ENCODE results near the gene NDUFAB1. TPM values are rescaled to one million over a fixed set of nuclear protein-coding genes. Genes with fewer than 3 reads are reported as not detected.
A peak's percentile ranks its signal among the peaks of the same experiment; 100 is the strongest.

NDUFAB1 gene
- polyA plus RNA-seq, 1 of the 3 experiments (the other 2 are of a cell fraction): 187 TPM

DNA sequence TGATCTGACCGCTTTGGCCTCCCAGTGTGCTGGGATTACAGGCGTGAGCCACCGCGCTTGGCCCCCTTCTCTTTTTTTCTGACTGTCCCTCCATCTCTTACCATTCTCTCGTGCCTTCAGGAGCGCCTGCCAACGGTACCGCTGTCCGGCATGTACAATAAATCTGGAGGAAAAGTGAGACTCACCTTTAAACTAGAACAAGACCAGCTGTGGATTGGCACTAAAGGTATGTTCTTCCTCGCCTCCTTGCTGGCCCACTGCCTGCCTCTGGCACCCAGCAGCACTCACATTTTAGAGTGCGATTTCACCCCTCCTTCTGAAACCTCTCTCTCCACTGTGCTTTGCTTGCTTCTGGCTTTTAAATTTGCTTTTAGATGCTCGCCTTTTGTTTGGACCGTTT lies 33.6 kb downstream of the NDUFAB1 start (continued):
- TF ChIP-seq TAF1 (IDR thresholded peaks at IDR 0.05; ENCODE audit: borderline replicate concordance, low read depth, low read length) (no peak), GATA2 (CRISPR knock-in tag; IDR thresholded peaks at IDR 0.05) (no peak), MXI1 (IDR thresholded peaks at IDR 0.05; ENCODE audit: low read depth, low read length) (no peak)

DNA sequence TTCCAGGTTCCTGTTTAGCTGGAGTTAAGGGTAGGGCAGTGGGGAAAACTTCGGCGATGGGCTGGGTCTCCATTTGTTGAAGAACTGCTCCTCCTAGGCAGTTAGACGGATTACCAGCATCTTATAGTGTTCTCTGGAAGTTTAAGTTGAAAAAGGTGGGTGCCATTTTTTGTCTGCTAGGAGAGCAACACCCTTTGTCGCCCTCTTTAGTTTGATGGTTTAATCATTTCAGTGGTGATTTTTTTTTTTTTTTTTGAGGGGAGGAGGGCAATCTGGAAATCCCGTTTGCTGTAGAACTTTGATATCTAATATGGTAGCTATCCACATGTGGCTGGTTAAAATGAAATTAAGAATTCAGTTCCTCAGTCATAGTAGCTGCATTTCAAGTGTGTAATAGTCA lies 34.5 kb downstream of the NDUFAB1 start:
- Histone ChIP-seq H3K36me3 (replicated peaks in 1 of 2; ENCODE audit: control insufficient read depth in 1 of 2, insufficient read depth in 2 of 2, low read length in 1 of 2) (peaks cover 66 to 74% of the 10 kb centered on the region in 2 experiments), H4K20me1 (ENCODE audit: insufficient read depth) (no peaks in the 10 kb centered on the region; the same call in 1 of the 2 replicates)
- POLR2A ChIA-PET: no interaction called here

More for the DNA sequence above, 34.5 kb downstream of the NDUFAB1 start:
- H3K27ac ChIP-seq (ENCODE audit: low read depth in 2 of 2, low read length in 1 of 2): no peak overlapping the region
- 0 out of 2 replicates have a peak overlapping the region, but pooled peaks have one; percentile 2 for H3K9ac ChIP-seq
- no peak overlapping the region for H2AFZ ChIP-seq (ENCODE audit: low read depth)
- no peak overlapping the region for H3K4me2 ChIP-seq
- WGBS (ENCODE audit: low lambda C conversion rate): 90% methylated on average over 5 of the region's 5 CpGs
- H3K79me2 ChIP-seq (ENCODE audit: insufficient read depth): peaks cover 62% of the 10 kb centered on the region
- no peaks in the 10 kb centered on the region for H3K27me3 ChIP-seq (ENCODE audit: insufficient read depth)
- no peaks in the 10 kb centered on the region for H3K9me3 ChIP-seq
- H3K4me1 ChIP-seq (ENCODE audit: control insufficient read depth in 1 of 2, insufficient read depth in 2 of 2, low read depth in 1 of 2, low read length in 1 of 2): peaks cover 11 to 12% of the 10 kb centered on the region in 2 experiments
- TF ChIP-seq CHD2 (IDR thresholded peaks at IDR 0.05; ENCODE audit: low read length, partially characterized antibody) (no peak), ELF1 (IDR thresholded peaks at IDR 0.05) (no peak), FOSL2 (IDR thresholded peaks at IDR 0.05; ENCODE audit: borderline replicate concordance, low read depth) (no peak), RCOR1 (IDR thresholded peaks at IDR 0.05; ENCODE audit: low read length) (no peak), EZH2phosphoT487 (IDR thresholded peaks at IDR 0.05; ENCODE audit: borderline replicate concordance, low read depth) (no peak), SMC3 (IDR thresholded peaks at IDR 0.05; ENCODE audit: low read depth, low read length) (no peak), GABPA (IDR thresholded peaks at IDR 0.05; ENCODE audit: low read depth) (no peak), RAD21 (IDR thresholded peaks at IDR 0.05; ENCODE audit: low read length) (no peak), NFIC (IDR thresholded peaks at IDR 0.05; ENCODE audit: borderline replicate concordance) (no peak), NRF1 (IDR thresholded peaks at IDR 0.05; ENCODE audit: low read depth, low read length) (no peak), TAF1 (IDR thresholded peaks at IDR 0.05; ENCODE audit: borderline replicate concordance, low read depth, low read length) (no peak), MEF2A (IDR thresholded peaks at IDR 0.05; ENCODE audit: borderline replicate concordance, low read depth) (no peak), YY1 (IDR thresholded peaks at IDR 0.05; ENCODE audit: low read depth) (no peak), RFX5 (IDR thresholded peaks at IDR 0.05; ENCODE audit: low read length) (no peak)
- TF ChIP-seq, protein P1, sequence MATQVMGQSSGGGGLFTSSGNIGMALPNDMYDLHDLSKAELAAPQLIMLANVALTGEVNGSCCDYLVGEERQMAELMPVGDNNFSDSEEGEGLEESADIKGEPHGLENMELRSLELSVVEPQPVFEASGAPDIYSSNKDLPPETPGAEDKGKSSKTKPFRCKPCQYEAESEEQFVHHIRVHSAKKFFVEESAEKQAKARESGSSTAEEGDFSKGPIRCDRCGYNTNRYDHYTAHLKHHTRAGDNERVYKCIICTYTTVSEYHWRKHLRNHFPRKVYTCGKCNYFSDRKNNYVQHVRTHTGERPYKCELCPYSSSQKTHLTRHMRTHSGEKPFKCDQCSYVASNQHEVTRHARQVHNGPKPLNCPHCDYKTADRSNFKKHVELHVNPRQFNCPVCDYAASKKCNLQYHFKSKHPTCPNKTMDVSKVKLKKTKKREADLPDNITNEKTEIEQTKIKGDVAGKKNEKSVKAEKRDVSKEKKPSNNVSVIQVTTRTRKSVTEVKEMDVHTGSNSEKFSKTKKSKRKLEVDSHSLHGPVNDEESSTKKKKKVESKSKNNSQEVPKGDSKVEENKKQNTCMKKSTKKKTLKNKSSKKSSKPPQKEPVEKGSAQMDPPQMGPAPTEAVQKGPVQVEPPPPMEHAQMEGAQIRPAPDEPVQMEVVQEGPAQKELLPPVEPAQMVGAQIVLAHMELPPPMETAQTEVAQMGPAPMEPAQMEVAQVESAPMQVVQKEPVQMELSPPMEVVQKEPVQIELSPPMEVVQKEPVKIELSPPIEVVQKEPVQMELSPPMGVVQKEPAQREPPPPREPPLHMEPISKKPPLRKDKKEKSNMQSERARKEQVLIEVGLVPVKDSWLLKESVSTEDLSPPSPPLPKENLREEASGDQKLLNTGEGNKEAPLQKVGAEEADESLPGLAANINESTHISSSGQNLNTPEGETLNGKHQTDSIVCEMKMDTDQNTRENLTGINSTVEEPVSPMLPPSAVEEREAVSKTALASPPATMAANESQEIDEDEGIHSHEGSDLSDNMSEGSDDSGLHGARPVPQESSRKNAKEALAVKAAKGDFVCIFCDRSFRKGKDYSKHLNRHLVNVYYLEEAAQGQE (IDR thresholded peaks at IDR 0.05; ENCODE audit: low read depth, low read length): no peak
- no peaks in the 10 kb centered on the region for H3K9me2 ChIP-seq
- no peak overlapping the region for H3K4me3 ChIP-seq (ENCODE audit: low read depth in 2 of 2, low read length in 1 of 2)
- CTCF ChIA-PET: no interaction called here
- DNase-seq: no peak
- H3F3A ChIP-seq (replicated peaks; ENCODE audit: insufficient read depth): peaks cover 2% of the 10 kb centered on the region
